Stimulated activated CD4-positive, alpha-beta T cell treated with anti-CD3 and anti-CD28 coated beads, Interleukin-2, amount 100 ng/mL, for 24 hours (primary cell): ENCODE data around the gene MPP1.

Source experiments
- DNase-seq, 2 donors: peaks; one replicate each; pipeline ENCODE4 v3.0.0-alpha.2; 2020

The MPP1 gene

DNA sequence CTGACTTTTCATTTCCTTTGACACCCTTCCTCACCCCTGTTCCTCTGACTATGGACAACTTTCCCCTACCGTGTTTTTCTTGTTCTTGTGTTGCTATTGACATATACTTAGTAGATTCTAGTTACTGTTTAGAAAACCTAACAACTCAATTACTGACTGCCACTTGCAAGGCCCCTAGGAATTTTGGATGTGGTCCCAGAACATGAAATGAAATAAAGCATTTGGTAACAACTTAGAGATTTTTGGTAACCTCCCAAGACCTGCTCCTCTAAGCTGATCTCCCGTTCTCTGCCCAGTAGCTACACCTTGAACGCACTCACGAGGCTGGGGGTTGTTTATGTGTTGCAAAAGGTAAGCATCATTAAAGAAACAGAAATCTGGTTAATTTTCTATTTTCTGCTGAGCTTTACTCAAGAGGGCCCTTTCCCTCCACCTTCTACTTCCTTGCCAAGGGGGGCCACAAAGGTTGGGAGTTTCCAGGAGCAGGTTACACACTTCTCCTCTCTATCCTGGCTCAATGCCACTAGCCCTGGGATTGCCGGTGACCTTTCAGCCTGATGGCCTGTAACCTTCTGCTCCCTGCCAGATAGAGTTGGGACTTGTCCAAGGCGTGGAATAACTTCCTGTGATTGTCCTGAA is 74.9 kb downstream of the MPP1 start:
- DNase-seq: no peak

- DNase-seq: no peak
Measured at GRCh38 chrX:154729439-154729838, 75.8 kb downstream of the MPP1 start.
